Stomach (tissue), 4 donors: Measurements from ENCODE around the gene DNPEP.

Experiments used
- EP300 ChIP-seq: sonication (generic); formaldehyde crosslinking; IDR thresholded peaks from one replicate; pipeline ENCODE4 v1.6.1; 2017; ENCODE audit warnings: antibody characterized with exemption
- POLR2A ChIP-seq, 4 donors: fragments of 450-650 bp; IDR thresholded peaks; one replicate each; pipeline ENCODE4 v1.6.1; 2016; ENCODE audit warnings: antibody characterized with exemption in 4 of 4, control low read depth in 2 of 4, mild to moderate bottlenecking in 1 of 4, moderate library complexity in 1 of 4
- TF ChIP-seq, protein P1 (sequence below), 7 experiments: fragments of 450-650 bp in 4 of 7; fragments of 200-600 bp in 3 of 7; sonication (generic) in 3 of 7; IDR thresholded peaks; one replicate each; pipeline ENCODE4 v1.5.1; 2016 to 2019; ENCODE audit warnings: antibody characterized with exemption in 7 of 7, control low read depth in 2 of 7, mild to moderate bottlenecking in 1 of 7

- TF ChIP-seq, protein P1, sequence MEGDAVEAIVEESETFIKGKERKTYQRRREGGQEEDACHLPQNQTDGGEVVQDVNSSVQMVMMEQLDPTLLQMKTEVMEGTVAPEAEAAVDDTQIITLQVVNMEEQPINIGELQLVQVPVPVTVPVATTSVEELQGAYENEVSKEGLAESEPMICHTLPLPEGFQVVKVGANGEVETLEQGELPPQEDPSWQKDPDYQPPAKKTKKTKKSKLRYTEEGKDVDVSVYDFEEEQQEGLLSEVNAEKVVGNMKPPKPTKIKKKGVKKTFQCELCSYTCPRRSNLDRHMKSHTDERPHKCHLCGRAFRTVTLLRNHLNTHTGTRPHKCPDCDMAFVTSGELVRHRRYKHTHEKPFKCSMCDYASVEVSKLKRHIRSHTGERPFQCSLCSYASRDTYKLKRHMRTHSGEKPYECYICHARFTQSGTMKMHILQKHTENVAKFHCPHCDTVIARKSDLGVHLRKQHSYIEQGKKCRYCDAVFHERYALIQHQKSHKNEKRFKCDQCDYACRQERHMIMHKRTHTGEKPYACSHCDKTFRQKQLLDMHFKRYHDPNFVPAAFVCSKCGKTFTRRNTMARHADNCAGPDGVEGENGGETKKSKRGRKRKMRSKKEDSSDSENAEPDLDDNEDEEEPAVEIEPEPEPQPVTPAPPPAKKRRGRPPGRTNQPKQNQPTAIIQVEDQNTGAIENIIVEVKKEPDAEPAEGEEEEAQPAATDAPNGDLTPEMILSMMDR (IDR thresholded peaks at IDR 0.05), result no peak
- no peak for TF ChIP-seq POLR2A (IDR thresholded peaks at IDR 0.05)
- TF ChIP-seq EP300, result no peak
Measured at GRCh38 chr2:219350215-219350614, 37.5 kb downstream of the DNPEP start.
